ENCODE results near the gene RAB3GAP2.
"Not testable (repeated sequence)": the region's sequence is repeated elsewhere in the genome, so short reads cannot be mapped to it uniquely, and the experiment has no call there.

The RAB3GAP2 gene

DNA sequence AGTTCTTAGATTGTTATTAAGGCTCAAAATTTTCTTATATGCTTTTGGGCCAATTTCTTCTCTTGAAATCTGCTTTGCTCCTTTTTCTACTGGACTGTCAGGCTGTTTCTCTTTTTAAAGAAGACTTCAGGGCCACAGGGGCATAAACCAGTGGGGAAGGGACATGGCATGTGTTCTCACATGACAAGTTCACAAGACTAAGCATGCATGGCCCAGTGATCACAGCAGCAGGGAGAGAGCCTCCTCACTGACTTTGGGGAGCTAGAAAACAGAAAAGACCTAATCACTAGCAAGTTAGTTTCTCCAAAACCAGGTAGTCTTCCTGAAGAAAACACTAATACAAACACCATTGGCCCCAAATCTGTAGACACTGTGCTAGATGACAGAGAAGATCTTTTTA lies 64.8 kb downstream of the RAB3GAP2 start:
- no peak overlapping the region for H3K27ac ChIP-seq
- TF ChIP-seq, protein P1, sequence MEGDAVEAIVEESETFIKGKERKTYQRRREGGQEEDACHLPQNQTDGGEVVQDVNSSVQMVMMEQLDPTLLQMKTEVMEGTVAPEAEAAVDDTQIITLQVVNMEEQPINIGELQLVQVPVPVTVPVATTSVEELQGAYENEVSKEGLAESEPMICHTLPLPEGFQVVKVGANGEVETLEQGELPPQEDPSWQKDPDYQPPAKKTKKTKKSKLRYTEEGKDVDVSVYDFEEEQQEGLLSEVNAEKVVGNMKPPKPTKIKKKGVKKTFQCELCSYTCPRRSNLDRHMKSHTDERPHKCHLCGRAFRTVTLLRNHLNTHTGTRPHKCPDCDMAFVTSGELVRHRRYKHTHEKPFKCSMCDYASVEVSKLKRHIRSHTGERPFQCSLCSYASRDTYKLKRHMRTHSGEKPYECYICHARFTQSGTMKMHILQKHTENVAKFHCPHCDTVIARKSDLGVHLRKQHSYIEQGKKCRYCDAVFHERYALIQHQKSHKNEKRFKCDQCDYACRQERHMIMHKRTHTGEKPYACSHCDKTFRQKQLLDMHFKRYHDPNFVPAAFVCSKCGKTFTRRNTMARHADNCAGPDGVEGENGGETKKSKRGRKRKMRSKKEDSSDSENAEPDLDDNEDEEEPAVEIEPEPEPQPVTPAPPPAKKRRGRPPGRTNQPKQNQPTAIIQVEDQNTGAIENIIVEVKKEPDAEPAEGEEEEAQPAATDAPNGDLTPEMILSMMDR (conservative IDR thresholded peaks at IDR 0.05): no peak
- no peak for TF ChIP-seq ZFX (IDR thresholded peaks at IDR 0.05)

DNA sequence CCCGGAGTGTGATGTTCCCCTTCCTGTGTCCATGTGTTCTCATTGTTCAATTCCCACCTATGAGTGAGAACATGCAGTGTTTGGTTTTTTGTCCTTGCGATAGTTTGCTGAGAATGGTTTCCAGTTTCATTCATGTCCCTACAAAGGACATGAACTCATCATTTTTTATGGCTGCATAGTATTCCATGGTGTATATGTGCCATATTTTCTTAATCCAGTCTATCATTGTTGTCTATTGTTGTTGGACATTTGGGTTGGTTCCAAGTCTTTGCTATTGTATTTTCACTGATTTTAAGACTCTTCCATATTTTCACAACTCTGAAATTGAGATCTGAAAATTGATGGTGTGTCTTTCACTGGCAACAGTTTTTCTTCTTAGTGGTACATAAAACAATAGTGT lies 67.5 kb downstream of the RAB3GAP2 start:
- H3K27ac ChIP-seq: not testable (repeated sequence)

DNA sequence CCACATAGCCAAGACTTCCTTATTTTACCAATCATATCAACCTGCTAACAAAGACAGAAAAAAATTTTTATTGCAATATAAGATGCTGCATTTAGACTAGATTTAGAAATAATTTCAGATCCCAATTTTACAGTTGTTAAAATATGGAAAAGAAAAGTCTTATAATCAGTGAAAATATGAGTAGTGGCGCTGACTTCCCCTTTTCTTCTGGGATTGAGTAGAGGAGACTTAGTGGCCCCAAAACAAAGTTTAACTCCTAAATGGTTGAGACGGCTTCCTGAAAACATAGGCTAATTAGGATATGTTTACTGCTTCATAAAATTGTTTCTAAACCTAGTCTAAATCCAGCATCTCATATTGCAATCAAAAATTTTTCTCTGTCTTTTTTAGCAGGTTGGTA lies 68.4 kb downstream of the RAB3GAP2 start:
- TF ChIP-seq, protein P1 (conservative IDR thresholded peaks at IDR 0.05): no peak
- TF ChIP-seq ZFX (IDR thresholded peaks at IDR 0.05): no peak
- no peak overlapping the region for H3K27ac ChIP-seq

DNA sequence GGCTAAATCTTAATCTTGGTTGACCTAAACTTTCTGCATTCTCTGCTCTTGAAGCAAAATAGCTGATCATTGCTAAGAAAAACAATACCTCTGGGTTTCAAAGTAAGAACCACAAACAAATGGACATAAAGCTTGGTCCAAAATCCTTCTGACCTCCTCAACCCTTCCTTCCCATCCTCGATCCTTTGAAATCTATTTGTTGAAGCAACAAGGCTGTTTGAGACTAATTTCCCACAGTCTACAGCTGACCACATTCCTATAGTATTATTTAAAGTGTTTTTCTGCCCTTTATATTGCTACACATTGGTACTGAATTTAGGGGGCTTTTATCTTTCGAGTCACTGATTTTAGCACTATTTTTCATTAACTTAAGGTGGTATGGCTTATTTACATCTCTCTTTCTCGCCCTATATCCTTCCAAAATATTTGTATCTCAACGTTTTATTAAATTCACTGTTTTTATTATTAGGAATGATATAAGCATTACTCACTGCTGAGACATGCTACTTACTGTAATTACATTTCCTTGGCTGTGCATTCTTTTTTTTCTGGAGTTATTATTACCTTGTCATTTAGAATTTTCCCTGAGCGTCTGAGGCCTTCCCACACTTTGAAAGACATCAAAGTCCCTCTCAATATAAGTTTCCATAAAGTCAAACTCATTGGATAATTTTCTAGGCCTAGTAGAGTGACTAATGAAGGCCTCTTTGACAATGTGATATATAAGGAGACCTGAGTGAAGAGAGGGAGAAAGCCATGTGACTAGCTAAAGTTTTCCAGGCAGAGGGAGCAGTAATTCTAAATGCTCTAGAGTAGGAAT lies 73.9 kb downstream of the RAB3GAP2 start:
- TF ChIP-seq, protein P1 (conservative IDR thresholded peaks at IDR 0.05): no peak
- TF ChIP-seq ZFX (IDR thresholded peaks at IDR 0.05): no peak
- no peak overlapping the region for H3K27ac ChIP-seq

DNA sequence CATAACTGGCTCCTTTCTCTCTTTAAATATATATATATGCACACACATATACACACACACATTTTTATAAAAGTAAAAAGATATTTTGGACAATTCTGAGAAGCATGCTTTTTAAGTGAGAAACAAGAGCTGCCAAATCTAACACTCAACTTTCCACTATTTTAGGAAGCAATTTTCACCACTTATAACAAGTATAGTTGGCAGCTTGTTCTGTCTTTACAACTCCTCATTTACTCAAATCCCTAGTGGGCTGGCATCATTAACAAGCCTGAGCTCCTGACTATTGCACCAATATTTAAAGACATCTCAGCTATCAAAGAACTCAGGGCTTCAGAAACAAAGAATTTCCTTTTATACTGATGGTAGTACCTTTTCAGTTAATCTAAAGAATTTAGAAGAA lies 76.6 kb downstream of the RAB3GAP2 start:
- TF ChIP-seq, protein P1 (conservative IDR thresholded peaks at IDR 0.05): no peak
- no peak for TF ChIP-seq ZFX (IDR thresholded peaks at IDR 0.05)

DNA sequence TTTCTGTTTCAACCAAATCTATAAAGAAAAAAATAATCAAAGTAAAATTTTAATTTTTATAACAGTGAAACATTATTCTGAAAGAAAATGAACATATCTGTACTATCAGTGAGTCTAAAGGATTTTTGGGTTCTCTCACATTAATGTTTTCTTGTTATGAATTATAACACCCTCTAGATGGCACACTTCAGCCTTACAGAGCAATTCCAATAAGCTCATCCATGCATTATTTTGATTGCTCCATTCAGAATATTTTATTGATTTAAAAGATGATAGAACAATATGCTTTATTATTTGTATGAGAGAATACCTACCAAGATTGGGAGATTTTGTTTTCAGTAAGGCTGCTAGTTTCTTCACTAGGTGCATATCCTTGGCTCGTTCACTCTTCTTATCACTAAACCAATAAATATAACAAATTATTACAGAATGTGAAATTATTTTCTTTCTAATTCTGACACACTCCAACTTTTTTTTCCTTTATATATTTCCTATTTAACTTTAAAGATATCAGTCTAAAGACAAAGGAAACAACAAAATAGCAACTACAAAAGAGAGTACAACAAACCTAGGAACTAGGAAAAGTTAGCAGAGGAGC lies 82.4 kb downstream of the RAB3GAP2 start:
- no peak for TF ChIP-seq ZFX (IDR thresholded peaks at IDR 0.05)
- TF ChIP-seq, protein P1 (conservative IDR thresholded peaks at IDR 0.05): peak; percentile 85
- H3K27ac ChIP-seq: no peak overlapping the region

More for the DNA sequence above, 76.6 kb downstream of the RAB3GAP2 start:
- H3K27ac ChIP-seq: no peak overlapping the region

DNA sequence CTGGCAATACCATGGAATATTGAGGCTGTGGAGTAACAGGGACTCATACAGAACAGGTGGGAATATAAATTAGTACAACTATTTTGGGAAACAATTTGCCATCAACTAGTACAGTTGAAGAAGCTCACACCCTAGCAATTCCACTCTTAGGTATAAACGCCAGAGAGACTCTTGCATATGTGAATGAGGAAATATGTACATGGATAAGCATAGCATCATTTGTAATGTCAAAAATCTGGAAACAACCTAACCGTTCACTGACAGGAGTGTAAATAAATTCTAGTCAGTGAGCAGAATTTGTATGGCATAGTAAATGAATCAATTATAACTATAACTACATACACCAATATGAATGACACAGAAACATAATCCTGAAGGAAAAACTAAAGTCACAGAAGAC lies 83.7 kb downstream of the RAB3GAP2 start:
- TF ChIP-seq, protein P1 (conservative IDR thresholded peaks at IDR 0.05): no peak
- TF ChIP-seq ZFX (IDR thresholded peaks at IDR 0.05): no peak
- H3K27ac ChIP-seq: no peak overlapping the region
